Measurements from ENCODE around the gene ZNF750.

ZNF750 gene

GRCh38 chr17:82790391-82790790 lies 49.4 kb downstream of the ZNF750 start:
- Histone ChIP-seq H3K4me2 (ENCODE audit: low read length) (no peak overlapping the region), H3K27ac (ENCODE audit: low read depth, low read length, poor library complexity, severe bottlenecking) (no peak overlapping the region), H3K9me2 (ENCODE audit: low read depth, low read length) (no peaks in the 10 kb centered on the region), H4K20me1 (ENCODE audit: insufficient read depth, low read length) (no peaks in the 10 kb centered on the region), H3K4me3 (ENCODE audit: low read depth, low read length, poor library complexity, severe bottlenecking) (no peak overlapping the region), H3K36me3 (ENCODE audit: insufficient read depth, low read length) (0 out of 2 replicates have a peak, but pooled peaks cover 5% of the 10 kb centered on the region), H3K9me3 (ENCODE audit: low read length) (no peaks in the 10 kb centered on the region), H2AFZ (ENCODE audit: low read length) (no peak overlapping the region), H3K79me2 (ENCODE audit: insufficient read depth, low read length) (no peaks in the 10 kb centered on the region), H3F3A (ENCODE audit: insufficient read depth, low read length) (no peaks in the 10 kb centered on the region), H3K9ac (ENCODE audit: low read length) (no peak overlapping the region), H3K27me3 (ENCODE audit: insufficient read depth, low read length) (no peaks in the 10 kb centered on the region), H3K4me1 (ENCODE audit: insufficient read depth, low read length, severe bottlenecking) (peaks cover 9% of the 10 kb centered on the region)
- TF ChIP-seq, protein P1, sequence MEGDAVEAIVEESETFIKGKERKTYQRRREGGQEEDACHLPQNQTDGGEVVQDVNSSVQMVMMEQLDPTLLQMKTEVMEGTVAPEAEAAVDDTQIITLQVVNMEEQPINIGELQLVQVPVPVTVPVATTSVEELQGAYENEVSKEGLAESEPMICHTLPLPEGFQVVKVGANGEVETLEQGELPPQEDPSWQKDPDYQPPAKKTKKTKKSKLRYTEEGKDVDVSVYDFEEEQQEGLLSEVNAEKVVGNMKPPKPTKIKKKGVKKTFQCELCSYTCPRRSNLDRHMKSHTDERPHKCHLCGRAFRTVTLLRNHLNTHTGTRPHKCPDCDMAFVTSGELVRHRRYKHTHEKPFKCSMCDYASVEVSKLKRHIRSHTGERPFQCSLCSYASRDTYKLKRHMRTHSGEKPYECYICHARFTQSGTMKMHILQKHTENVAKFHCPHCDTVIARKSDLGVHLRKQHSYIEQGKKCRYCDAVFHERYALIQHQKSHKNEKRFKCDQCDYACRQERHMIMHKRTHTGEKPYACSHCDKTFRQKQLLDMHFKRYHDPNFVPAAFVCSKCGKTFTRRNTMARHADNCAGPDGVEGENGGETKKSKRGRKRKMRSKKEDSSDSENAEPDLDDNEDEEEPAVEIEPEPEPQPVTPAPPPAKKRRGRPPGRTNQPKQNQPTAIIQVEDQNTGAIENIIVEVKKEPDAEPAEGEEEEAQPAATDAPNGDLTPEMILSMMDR (IDR thresholded peaks at IDR 0.05; ENCODE audit: low read length), result no peak
- no peak for TF ChIP-seq EZH2 (IDR thresholded peaks at IDR 0.05; ENCODE audit: borderline replicate concordance, low read length)

GRCh38 chr17:82789806-82790205 lies 50.0 kb downstream of the ZNF750 start:
- Histone ChIP-seq H3K4me2 (ENCODE audit: low read length) (no peak overlapping the region), H3K4me1 (ENCODE audit: insufficient read depth, low read length, severe bottlenecking) (peaks cover 9% of the 10 kb centered on the region), H3F3A (ENCODE audit: insufficient read depth, low read length) (no peaks in the 10 kb centered on the region), H3K27ac (ENCODE audit: low read depth, low read length, poor library complexity, severe bottlenecking) (no peak overlapping the region), H3K9ac (ENCODE audit: low read length) (no peak overlapping the region), H3K9me2 (ENCODE audit: low read depth, low read length) (no peaks in the 10 kb centered on the region), H3K9me3 (ENCODE audit: low read length) (no peaks in the 10 kb centered on the region), H2AFZ (ENCODE audit: low read length) (no peak overlapping the region), H3K79me2 (ENCODE audit: insufficient read depth, low read length) (no peaks in the 10 kb centered on the region), H4K20me1 (ENCODE audit: insufficient read depth, low read length) (no peaks in the 10 kb centered on the region), H3K27me3 (ENCODE audit: insufficient read depth, low read length) (no peaks in the 10 kb centered on the region), H3K4me3 (ENCODE audit: low read depth, low read length, poor library complexity, severe bottlenecking) (no peak overlapping the region), H3K36me3 (ENCODE audit: insufficient read depth, low read length) (0 out of 2 replicates have a peak, but pooled peaks cover 5% of the 10 kb centered on the region)
- TF ChIP-seq, protein P1 (IDR thresholded peaks at IDR 0.05; ENCODE audit: low read length), result no peak
- no peak for TF ChIP-seq EZH2 (IDR thresholded peaks at IDR 0.05; ENCODE audit: borderline replicate concordance, low read length)

DNA sequence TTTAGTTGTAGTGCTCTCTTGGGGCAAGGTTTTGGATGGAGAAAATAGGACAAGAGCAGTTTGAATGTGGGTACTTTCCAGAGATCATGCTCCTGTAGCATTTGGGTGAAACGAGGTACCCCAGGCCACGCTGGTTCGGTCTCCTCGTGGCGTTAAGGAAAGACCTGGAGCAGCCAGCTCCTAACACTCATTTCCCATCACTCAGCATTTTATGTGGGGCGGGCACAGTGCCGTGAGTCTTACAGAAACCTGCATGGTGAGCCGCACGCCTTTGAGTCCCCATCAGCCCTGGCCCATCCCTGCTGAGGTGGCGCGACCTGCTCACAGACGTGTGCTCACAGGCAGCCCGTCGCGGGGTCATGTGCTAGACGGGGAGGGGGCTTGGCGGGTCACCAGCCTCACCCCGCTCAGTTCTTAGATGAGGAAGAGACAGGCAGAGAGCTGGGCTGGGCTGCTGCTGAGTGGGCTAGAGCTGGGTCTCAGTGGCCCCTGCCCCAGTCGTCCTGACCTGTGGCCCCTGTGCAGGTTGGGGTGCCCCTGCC lies 50.7 kb downstream of the ZNF750 start:
- no peak overlapping the region for H3K9ac ChIP-seq (ENCODE audit: low read length)
- H3K9me3 ChIP-seq (ENCODE audit: low read length), result no peaks in the 10 kb centered on the region
- peaks cover 9% of the 10 kb centered on the region for H3K4me1 ChIP-seq (ENCODE audit: insufficient read depth, low read length, severe bottlenecking)
- TF ChIP-seq, protein P1 (IDR thresholded peaks at IDR 0.05; ENCODE audit: low read length), result no peak
- TF ChIP-seq EZH2 (IDR thresholded peaks at IDR 0.05; ENCODE audit: borderline replicate concordance, low read length), result no peak
- no peaks in the 10 kb centered on the region for H4K20me1 ChIP-seq (ENCODE audit: insufficient read depth, low read length)
- H3F3A ChIP-seq (ENCODE audit: insufficient read depth, low read length), result no peaks in the 10 kb centered on the region
- H3K27ac ChIP-seq (ENCODE audit: low read depth, low read length, poor library complexity, severe bottlenecking), result no peak overlapping the region
- 0 out of 2 replicates have a peak, but pooled peaks cover 5% of the 10 kb centered on the region for H3K36me3 ChIP-seq (ENCODE audit: insufficient read depth, low read length)
- H2AFZ ChIP-seq (ENCODE audit: low read length), result no peak overlapping the region
- no peaks in the 10 kb centered on the region for H3K9me2 ChIP-seq (ENCODE audit: low read depth, low read length)
- H3K27me3 ChIP-seq (ENCODE audit: insufficient read depth, low read length), result no peaks in the 10 kb centered on the region
- H3K79me2 ChIP-seq (ENCODE audit: insufficient read depth, low read length), result no peaks in the 10 kb centered on the region
- no peak overlapping the region for H3K4me3 ChIP-seq (ENCODE audit: low read depth, low read length, poor library complexity, severe bottlenecking)
- H3K4me2 ChIP-seq (ENCODE audit: low read length), result no peak overlapping the region

Data from OCI-LY1 (cell line).